NK-92 (cell line): Measurements from ENCODE around the gene YIPF2.
"Not testable (repeated sequence)": the region's sequence is repeated elsewhere in the genome, so short reads cannot be mapped to it uniquely, and the experiment has no call there.

Experiments
- DNase-seq: peaks from one replicate; lab custom pipeline; 2025; ENCODE audit not compliant: unreplicated experiment; lab: John Stamatoyannopoulos, UW

The YIPF2 gene

GRCh38 chr19:10928563-10929401 lies at the start of gene YIPF2, which contains the start of gene TIMM29:
TSS of gene YIPF2 (minus strand) at chr19:10928639. CDS start at chr19:10928410, 229 bp downstream.
TSS of gene TIMM29 (plus strand) at chr19:10928811. CDS start at chr19:10928823, 12 bp downstream.
- peak; percentile 34 for DNase-seq

GRCh38 chr19:10977742-10978092 lies 49.3 kb upstream of the YIPF2 start:
- no peak for DNase-seq

GRCh38 chr19:10976131-10976892 lies 47.9 kb upstream of the YIPF2 start:
- no peak for DNase-seq

- DNase-seq = no peak
Measured at GRCh38 chr19:10975374-10976130, 47.1 kb upstream of the YIPF2 start.

GRCh38 chr19:10971107-10971726 lies 42.8 kb upstream of the YIPF2 start:
- DNase-seq = no peak

- DNase-seq = no peak
Measured at GRCh38 chr19:10968527-10969135, 40.2 kb upstream of the YIPF2 start.

- DNase-seq = no peak
Measured at GRCh38 chr19:10966809-10967208, 38.4 kb upstream of the YIPF2 start.

- no peak for DNase-seq
Measured at GRCh38 chr19:10965398-10965797, 37.0 kb upstream of the YIPF2 start.

- no peak for DNase-seq
Measured at GRCh38 chr19:10964903-10965302, 36.5 kb upstream of the YIPF2 start.

GRCh38 chr19:10963865-10964264 lies 35.4 kb upstream of the YIPF2 start:
- no peak for DNase-seq

- no peak for DNase-seq
Measured at GRCh38 chr19:10962863-10963262, 34.4 kb upstream of the YIPF2 start.

GRCh38 chr19:10961073-10961860 lies 32.8 kb upstream of the YIPF2 start:
- no peak for DNase-seq

GRCh38 chr19:10960314-10961072 lies 32.1 kb upstream of the YIPF2 start, which contains the start of gene SMARCA4:
TSS of gene SMARCA4 (plus strand) at chr19:10961030. CDS start at chr19:10984152, 23,122 bp downstream.
- DNase-seq = peak; percentile 88

GRCh38 chr19:10959277-10959968 lies 31.0 kb upstream of the YIPF2 start:
- not testable (repeated sequence) for DNase-seq

- no peak for DNase-seq
Measured at GRCh38 chr19:10952809-10953208, 24.4 kb upstream of the YIPF2 start.

- DNase-seq = no peak
Measured at GRCh38 chr19:10946958-10947657, 18.7 kb upstream of the YIPF2 start.

GRCh38 chr19:10945264-10945663 lies 16.8 kb upstream of the YIPF2 start:
- DNase-seq = no peak

GRCh38 chr19:10943412-10943811 lies 15.0 kb upstream of the YIPF2 start:
- DNase-seq = not testable (repeated sequence)
